Stomach (tissue), 4 donors: ENCODE results near the gene MMP8.

Experiments
- CTCF ChIP-seq, 7 experiments: fragments of 450-650 bp in 4 of 7; fragments of 200-600 bp in 3 of 7; sonication (generic) in 3 of 7; IDR thresholded peaks; one replicate each; pipeline ENCODE4 v1.5.1; 2016 to 2019; ENCODE audit warnings: antibody characterized with exemption in 7 of 7, control low read depth in 2 of 7, mild to moderate bottlenecking in 1 of 7
- EP300 ChIP-seq: sonication (generic); formaldehyde crosslinking; IDR thresholded peaks from one replicate; pipeline ENCODE4 v1.6.1; 2017; ENCODE audit warnings: antibody characterized with exemption
- POLR2A ChIP-seq, 4 donors: fragments of 450-650 bp; IDR thresholded peaks; one replicate each; pipeline ENCODE4 v1.6.1; 2016; ENCODE audit warnings: antibody characterized with exemption in 4 of 4, control low read depth in 2 of 4, mild to moderate bottlenecking in 1 of 4, moderate library complexity in 1 of 4
- POLR2AphosphoS5 ChIP-seq, 3 donors: sonication (generic); formaldehyde crosslinking; IDR thresholded peaks; one replicate each; pipeline ENCODE4 v1.6.1; 2016; ENCODE audit warnings: antibody characterized with exemption in 3 of 3

GRCh38 chr11:102709201-102709945 lies 15.4 kb downstream of the MMP8 start:
- no peak for TF ChIP-seq CTCF (IDR thresholded peaks at IDR 0.05)
- TF ChIP-seq POLR2AphosphoS5 (IDR thresholded peaks at IDR 0.05), result no peak
- TF ChIP-seq EP300, result no peak
- TF ChIP-seq POLR2A (IDR thresholded peaks at IDR 0.05), result no peak
